Measurements from ENCODE around the gene TRMT1L.

- no peak for TF ChIP-seq CTCF (IDR thresholded peaks at IDR 0.05)
- no peak for TF ChIP-seq EP300 (IDR thresholded peaks at IDR 0.05)
- no peak for TF ChIP-seq POLR2AphosphoS5 (IDR thresholded peaks at IDR 0.05)
Observed at GRCh38 chr1:185070051-185070450, 86.7 kb downstream of the TRMT1L start.

Measured in sigmoid colon (tissue), 4 donors.